ENCODE data around the gene CHKB. TPM values are rescaled to one million over a fixed set of nuclear protein-coding genes. Genes with fewer than 3 reads are reported as not detected.
A peak's percentile ranks its signal among the peaks of the same experiment; 100 is the strongest.
"Not testable (repeated sequence)": the region's sequence is repeated elsewhere in the genome, so short reads cannot be mapped to it uniquely, and the experiment has no call there.

Gene CHKB
- polyA plus RNA-seq, 1 donor, result 106 TPM

- H3K36me3 ChIP-seq (ENCODE audit: control insufficient read depth, insufficient read depth, low read length), result no peaks in the 10 kb centered on the region
- H3K4me1 ChIP-seq (ENCODE audit: control insufficient read depth, insufficient read depth, low read length), result peaks cover 4% of the 10 kb centered on the region
- H3K9me3 ChIP-seq (ENCODE audit: control insufficient read depth, low read depth, low read length), result peaks cover 6% of the 10 kb centered on the region
- no peak overlapping the region for H3K4me3 ChIP-seq (ENCODE audit: low read length)
- H3K27ac ChIP-seq (ENCODE audit: low read length), result no peak overlapping the region
- DNase-seq, result no peak
- no CpG with 5 or more reads among the region's 35 CpGs for WGBS (ENCODE audit: insufficient coverage, low lambda C conversion rate)
- H3K27me3 ChIP-seq (ENCODE audit: control insufficient read depth, insufficient read depth, low read length), result peaks cover 76% of the 10 kb centered on the region
These were observed 35.2 kb downstream of the CHKB start for GRCh38 chr22:50547263-50547985.

- no peak for DNase-seq
- Histone ChIP-seq H3K36me3 (ENCODE audit: control insufficient read depth, insufficient read depth, low read length) (no peaks in the 10 kb centered on the region), H3K27ac (ENCODE audit: low read length) (no peak overlapping the region), H3K9me3 (ENCODE audit: control insufficient read depth, low read depth, low read length) (peaks cover 6% of the 10 kb centered on the region), H3K4me3 (ENCODE audit: low read length) (no peak overlapping the region), H3K4me1 (ENCODE audit: control insufficient read depth, insufficient read depth, low read length) (peaks cover 4% of the 10 kb centered on the region), H3K27me3 (ENCODE audit: control insufficient read depth, insufficient read depth, low read length) (peaks cover 75% of the 10 kb centered on the region)
- no CpG with 5 or more reads among the region's 78 CpGs for WGBS (ENCODE audit: insufficient coverage, low lambda C conversion rate)
These were observed 36.1 kb downstream of the CHKB start for GRCh38 chr22:50546326-50547262.

- peaks cover 70% of the 10 kb centered on the region for H3K27me3 ChIP-seq (ENCODE audit: control insufficient read depth, insufficient read depth, low read length)
These were observed 36.9 kb downstream of the CHKB start, which contains the start of gene KLHDC7B for GRCh38 chr22:50545522-50546325. TSS of gene KLHDC7B (plus strand) at chr22:50545899. CDS start at chr22:50546244, 345 bp downstream.

GRCh38 chr22:50544746-50545253 lies 37.8 kb downstream of the CHKB start:
- Histone ChIP-seq H3K9me3 (ENCODE audit: control insufficient read depth, low read depth, low read length) (peaks cover 6% of the 10 kb centered on the region), H3K4me1 (ENCODE audit: control insufficient read depth, insufficient read depth, low read length) (peaks cover 7% of the 10 kb centered on the region), H3K27me3 (ENCODE audit: control insufficient read depth, insufficient read depth, low read length) (peaks cover 62% of the 10 kb centered on the region), H3K27ac (ENCODE audit: low read length) (no peak overlapping the region), H3K4me3 (ENCODE audit: low read length) (no peak overlapping the region), H3K36me3 (ENCODE audit: control insufficient read depth, insufficient read depth, low read length) (no peaks in the 10 kb centered on the region)
- DNase-seq, result peak in 1 of 2 donors; percentile 39
- 72% methylated on average over 2 of the region's 5 CpGs for WGBS (ENCODE audit: insufficient coverage, low lambda C conversion rate)

More at GRCh38 chr22:50545522-50546325, 36.9 kb downstream of the CHKB start, which contains the start of gene KLHDC7B:
- H3K9me3 ChIP-seq (ENCODE audit: control insufficient read depth, low read depth, low read length), result peaks cover 6% of the 10 kb centered on the region
- H3K27ac ChIP-seq (ENCODE audit: low read length), result no peak within 1 kb of the TSS
- WGBS (ENCODE audit: insufficient coverage, low lambda C conversion rate), result no CpG with 5 or more reads among the region's 10 CpGs
- H3K4me1 ChIP-seq (ENCODE audit: control insufficient read depth, insufficient read depth, low read length), result peaks cover 4% of the 10 kb centered on the region
- no peak within 1 kb of the TSS for H3K4me3 ChIP-seq (ENCODE audit: low read length)
- no peak for DNase-seq
- H3K36me3 ChIP-seq (ENCODE audit: control insufficient read depth, insufficient read depth, low read length), result no peaks in the 10 kb centered on the region

- Histone ChIP-seq H3K27me3 (ENCODE audit: control insufficient read depth, insufficient read depth, low read length) (peaks cover 56% of the 10 kb centered on the region), H3K27ac (ENCODE audit: low read length) (no peak overlapping the region), H3K4me3 (ENCODE audit: low read length) (peak overlapping the region; percentile 27), H3K9me3 (ENCODE audit: control insufficient read depth, low read depth, low read length) (peaks cover 3% of the 10 kb centered on the region), H3K4me1 (ENCODE audit: control insufficient read depth, insufficient read depth, low read length) (peaks cover 11% of the 10 kb centered on the region), H3K36me3 (ENCODE audit: control insufficient read depth, insufficient read depth, low read length) (no peaks in the 10 kb centered on the region)
- DNase-seq, result peak in 1 of 2 donors; percentile 86
- WGBS (ENCODE audit: insufficient coverage, low lambda C conversion rate), result no CpG with 5 or more reads among the region's 52 CpGs
These were observed 38.4 kb downstream of the CHKB start for GRCh38 chr22:50544078-50544745.

- WGBS (ENCODE audit: insufficient coverage, low lambda C conversion rate), result 95% methylated on average over 4 of the region's 19 CpGs
- peaks cover 14% of the 10 kb centered on the region for H3K4me1 ChIP-seq (ENCODE audit: control insufficient read depth, insufficient read depth, low read length)
- no peak overlapping the region for H3K27ac ChIP-seq (ENCODE audit: low read length)
- no peak for DNase-seq
- peaks cover 38% of the 10 kb centered on the region for H3K27me3 ChIP-seq (ENCODE audit: control insufficient read depth, insufficient read depth, low read length)
- H3K36me3 ChIP-seq (ENCODE audit: control insufficient read depth, insufficient read depth, low read length), result no peaks in the 10 kb centered on the region
- no peaks in the 10 kb centered on the region for H3K9me3 ChIP-seq (ENCODE audit: control insufficient read depth, low read depth, low read length)
- no peak overlapping the region for H3K4me3 ChIP-seq (ENCODE audit: low read length)
These were observed 40.2 kb downstream of the CHKB start for GRCh38 chr22:50542416-50542927.

GRCh38 chr22:50541667-50542026 lies 41.0 kb downstream of the CHKB start:
- H3K27me3 ChIP-seq (ENCODE audit: control insufficient read depth, insufficient read depth, low read length), result peaks cover 32% of the 10 kb centered on the region

GRCh38 chr22:50540381-50540780 lies 42.3 kb downstream of the CHKB start:
- no peak for DNase-seq
- WGBS (ENCODE audit: insufficient coverage, low lambda C conversion rate), result no CpG with 5 or more reads among the region's 10 CpGs
- H3K9me3 ChIP-seq (ENCODE audit: control insufficient read depth, low read depth, low read length), result no peaks in the 10 kb centered on the region
- peaks cover 14% of the 10 kb centered on the region for H3K4me1 ChIP-seq (ENCODE audit: control insufficient read depth, insufficient read depth, low read length)
- peak overlapping the region; percentile 73 for H3K27ac ChIP-seq (ENCODE audit: low read length)
- no peak overlapping the region for H3K4me3 ChIP-seq (ENCODE audit: low read length)
- H3K36me3 ChIP-seq (ENCODE audit: control insufficient read depth, insufficient read depth, low read length), result no peaks in the 10 kb centered on the region
- peaks cover 19% of the 10 kb centered on the region for H3K27me3 ChIP-seq (ENCODE audit: control insufficient read depth, insufficient read depth, low read length)

More at GRCh38 chr22:50541667-50542026, 41.0 kb downstream of the CHKB start:
- H3K36me3 ChIP-seq (ENCODE audit: control insufficient read depth, insufficient read depth, low read length); H3K27ac ChIP-seq (ENCODE audit: low read length); H3K4me3 ChIP-seq (ENCODE audit: low read length); DNase-seq; H3K9me3 ChIP-seq (ENCODE audit: control insufficient read depth, low read depth, low read length): not testable (repeated sequence)
- H3K4me1 ChIP-seq (ENCODE audit: control insufficient read depth, insufficient read depth, low read length), result peaks cover 14% of the 10 kb centered on the region
- 40% methylated on average over 1 of the region's 5 CpGs for WGBS (ENCODE audit: insufficient coverage, low lambda C conversion rate)

GRCh38 chr22:50537765-50538164 lies 44.9 kb downstream of the CHKB start:
- H3K4me3 ChIP-seq (ENCODE audit: low read length), result no peak overlapping the region
- no CpG with 5 or more reads among the region's 13 CpGs for WGBS (ENCODE audit: insufficient coverage, low lambda C conversion rate)
- H3K9me3 ChIP-seq (ENCODE audit: control insufficient read depth, low read depth, low read length), result no peaks in the 10 kb centered on the region
- H3K4me1 ChIP-seq (ENCODE audit: control insufficient read depth, insufficient read depth, low read length), result peaks cover 14% of the 10 kb centered on the region
- H3K27me3 ChIP-seq (ENCODE audit: control insufficient read depth, insufficient read depth, low read length), result peaks cover 13% of the 10 kb centered on the region
- no peaks in the 10 kb centered on the region for H3K36me3 ChIP-seq (ENCODE audit: control insufficient read depth, insufficient read depth, low read length)
- DNase-seq, result no peak
- no peak overlapping the region for H3K27ac ChIP-seq (ENCODE audit: low read length)

All from large intestine (tissue), 3 donors.